Neuronal stem cell (in vitro differentiated cells): Measurements from ENCODE around the gene ATP2A3.

ENCODE experiments used
- DNase-seq: peaks from one replicate; pipeline ENCODE4 v3.0.0-alpha.2; 2013; ENCODE audit warnings: low spot score
- H2AFZ ChIP-seq: one replicate; pipeline ENCODE4 v1.6.1; 2013; ENCODE audit warnings: mild to moderate bottlenecking, low read length, inconsistent platforms
- H2AK5ac ChIP-seq: 2 replicates; pipeline ENCODE4 v1.6.1; 2013; ENCODE audit warnings: low read depth, mild to moderate bottlenecking, inconsistent platforms, low read length, moderate library complexity, mixed read lengths
- H2BK120ac ChIP-seq: 2 replicates; pipeline ENCODE4 v1.6.1; 2013; ENCODE audit warnings: low read depth, mild to moderate bottlenecking, inconsistent platforms, low read length, moderate library complexity, mixed read lengths
- H2BK12ac ChIP-seq: one replicate; pipeline ENCODE4 v1.6.1; 2013; ENCODE audit warnings: low read length, inconsistent platforms
- H2BK15ac ChIP-seq: 2 replicates; pipeline ENCODE4 v1.6.1; 2013; ENCODE audit warnings: mild to moderate bottlenecking, low read length, inconsistent platforms, mixed read lengths
- H2BK5ac ChIP-seq: one replicate; pipeline ENCODE4 v1.6.1; 2013; ENCODE audit warnings: inconsistent platforms, mild to moderate bottlenecking, low read length, moderate library complexity
- H3K14ac ChIP-seq: one replicate; pipeline ENCODE4 v1.6.1; 2013; ENCODE audit warnings: low read length, inconsistent platforms
- H3K18ac ChIP-seq: 2 replicates; pipeline ENCODE4 v1.6.1; 2013; ENCODE audit warnings: low read length, inconsistent platforms
- H3K23ac ChIP-seq: 2 replicates; pipeline ENCODE4 v1.6.1; 2013; ENCODE audit warnings: low read depth, mild to moderate bottlenecking, mixed read lengths, low read length, inconsistent platforms; ENCODE audit not compliant: poor library complexity
- H3K27ac ChIP-seq: replicated peaks from 3 replicates; pipeline ENCODE4 v1.5.1; 2013; ENCODE audit warnings: low read length, inconsistent platforms
- H3K27me3 ChIP-seq, 3 experiments: 2 replicates each; pipeline ENCODE4 v1.6.1; 2013; ENCODE audit warnings: low read length in 3 of 3, mild to moderate bottlenecking in 2 of 3, inconsistent platforms in 1 of 3, low read depth in 1 of 3, mixed read lengths in 1 of 3, moderate library complexity in 1 of 3; ENCODE audit not compliant: control insufficient read depth in 3 of 3, insufficient read depth in 3 of 3
- H3K36me3 ChIP-seq, 2 donors: replicated peaks in 1 of 2; 2 replicates each; pipeline ENCODE4 v1.6.1; 2013; ENCODE audit warnings: low read length in 2 of 2; ENCODE audit not compliant: control insufficient read depth in 2 of 2, insufficient read depth in 2 of 2
- H3K4ac ChIP-seq: 2 replicates; pipeline ENCODE4 v1.6.1; 2013; ENCODE audit warnings: inconsistent platforms, mild to moderate bottlenecking, low read length, moderate library complexity
- H3K4me1 ChIP-seq, 2 donors: 1 replicate in 1 of 2; 2 replicates in 1 of 2; pipeline ENCODE4 v1.6.1; 2013; ENCODE audit warnings: low read length in 2 of 2, low read depth in 1 of 2; ENCODE audit not compliant: control insufficient read depth in 2 of 2, insufficient read depth in 1 of 2
- H3K4me2 ChIP-seq: one replicate; pipeline ENCODE4 v1.6.1; 2013; ENCODE audit warnings: mild to moderate bottlenecking, low read length, inconsistent platforms; ENCODE audit not compliant: insufficient read depth, poor library complexity, severe bottlenecking
- H3K4me3 ChIP-seq, 2 donors: 2 replicates each; pipeline ENCODE4 v1.5.1; 2013; ENCODE audit warnings: low read length in 2 of 2, mild to moderate bottlenecking in 2 of 2, inconsistent platforms in 1 of 2, moderate library complexity in 1 of 2
- H3K79me1 ChIP-seq: one replicate; pipeline ENCODE4 v1.6.1; 2013; ENCODE audit warnings: low read depth, mild to moderate bottlenecking, inconsistent platforms, low read length, moderate library complexity
- H3K9ac ChIP-seq: one replicate; pipeline ENCODE4 v1.6.1; 2013; ENCODE audit warnings: mild to moderate bottlenecking, low read depth, low read length, inconsistent platforms; ENCODE audit not compliant: poor library complexity
- H3K9me3 ChIP-seq, 2 donors: replicated peaks in 1 of 2; 2 replicates each; pipeline versions ENCODE3 to v1.6.1; 2013; ENCODE audit warnings: low read length in 2 of 2, mild to moderate bottlenecking in 2 of 2, inconsistent platforms in 1 of 2, low read depth in 1 of 2, mixed read lengths in 1 of 2, moderate library complexity in 1 of 2; ENCODE audit not compliant: control insufficient read depth in 2 of 2, insufficient read depth in 1 of 2
- H4K8ac ChIP-seq: one replicate; pipeline ENCODE4 v1.6.1; 2013; ENCODE audit warnings: low read depth, mild to moderate bottlenecking, inconsistent platforms, low read length, moderate library complexity
- H4K91ac ChIP-seq: one replicate; pipeline ENCODE4 v1.6.1; 2013; ENCODE audit warnings: low read length, low read depth, mild to moderate bottlenecking, inconsistent platforms; ENCODE audit not compliant: poor library complexity
- WGBS, 2 donors: extraction: QIAGEN DNeasy Blood & Tissue Kit; methylation state at CpG; one replicate each; pipeline ENCODE4 v1.1.7; 2013; ENCODE audit warnings: missing lambda C conversion rate in 2 of 2, mixed read lengths in 1 of 2; ENCODE audit not compliant: insufficient read length in 2 of 2, insufficient replicate concordance in 1 of 2; ENCODE audit errors: extremely low coverage in 2 of 2; 5-methylcytosine and 5-hydroxymethylcytosine counted together

Gene ATP2A3

DNA sequence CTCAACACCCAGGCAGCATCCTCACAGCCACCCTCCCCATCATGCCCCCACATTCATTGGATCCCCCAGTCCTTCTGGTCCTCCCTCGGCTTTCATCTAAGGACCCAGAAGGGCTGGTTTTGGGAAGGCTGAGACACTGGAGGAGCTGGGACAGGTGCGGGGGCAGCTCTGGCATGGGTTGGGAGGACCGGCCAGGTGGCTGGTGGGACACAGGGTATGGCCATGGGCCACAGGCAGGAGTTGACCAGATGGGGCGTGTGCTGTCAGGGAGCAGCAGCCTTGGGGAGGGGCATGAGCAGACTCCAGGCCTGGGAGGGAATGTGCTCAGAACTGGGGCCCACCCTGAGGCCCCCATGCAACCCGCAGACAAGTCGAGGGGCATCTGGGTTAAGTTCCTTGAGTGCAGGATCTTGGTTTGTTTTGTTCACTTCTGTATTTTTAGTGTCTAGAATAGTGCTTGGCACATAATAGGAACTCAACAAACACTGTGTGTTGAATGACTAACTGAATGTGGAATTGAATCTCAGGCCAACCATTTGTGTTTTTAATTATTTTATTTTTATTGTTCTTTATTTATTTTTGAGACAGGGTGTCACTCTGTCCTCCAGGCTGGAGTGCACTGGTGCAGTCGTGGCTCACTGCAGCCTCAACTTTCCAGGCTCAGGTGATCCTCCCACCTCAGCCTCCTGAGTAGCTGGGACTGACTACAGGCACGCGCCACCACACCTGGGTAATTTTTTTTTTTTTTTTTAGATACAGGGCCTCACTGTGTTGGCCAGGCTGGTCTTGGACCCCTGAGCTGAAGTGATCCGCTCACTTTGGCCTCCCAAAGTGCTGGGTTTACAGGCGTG is 53.6 kb downstream of the ATP2A3 start:
- Histone ChIP-seq H3K9me3 (no peaks in the 10 kb centered on the region), H2AFZ (no peak overlapping the region), H3K79me1 (no peaks in the 10 kb centered on the region), H2AK5ac (no peak overlapping the region), H4K8ac (no peak overlapping the region), H3K36me3 (no peaks in the 10 kb centered on the region), H3K27ac (no peak overlapping the region), H3K18ac (peak overlapping the region; percentile 8), H2BK12ac (no peak overlapping the region), H2BK120ac (no peak overlapping the region), H3K4me1 (peaks cover 0 to 3% of the 10 kb centered on the region in 2 donors), H4K91ac (no peak overlapping the region), H3K4me3 (no peak overlapping the region), H3K23ac (no peak overlapping the region), H3K4ac (no peak overlapping the region), H3K14ac (no peak overlapping the region), H3K9ac (no peak overlapping the region), H3K4me2 (no peak overlapping the region), H2BK5ac (no peak overlapping the region), H2BK15ac (no peak overlapping the region), H3K27me3 (no peaks in the 10 kb centered on the region)
- no peak for DNase-seq
- whole genome bisulfite sequencing, 2 donors: no CpG with 5 or more reads among the region's 11 CpGs

DNA sequence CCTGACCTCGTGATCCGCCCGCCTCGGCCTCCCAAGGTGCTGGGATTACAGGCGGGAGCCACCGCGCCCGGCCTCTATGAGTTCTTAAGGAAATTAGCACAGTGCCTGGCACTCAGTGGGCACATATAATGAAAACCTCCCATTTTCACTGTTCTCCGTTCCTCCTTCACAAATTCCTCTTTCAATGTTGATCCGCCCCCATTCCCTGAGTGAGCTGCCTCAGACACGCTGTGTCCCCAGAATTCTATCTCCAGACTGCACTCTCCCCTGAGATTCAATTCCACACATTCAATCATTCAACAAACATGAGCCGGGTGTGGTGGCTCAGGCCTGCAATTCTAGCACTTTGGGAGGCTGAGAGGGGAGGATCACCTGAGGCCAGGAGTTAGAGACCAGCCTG is 55.0 kb downstream of the ATP2A3 start:
- Histone ChIP-seq H2AK5ac (no peak overlapping the region), H3K36me3 (no peaks in the 10 kb centered on the region), H3K4me1 (peaks cover 0 to 3% of the 10 kb centered on the region in 2 donors), H2BK15ac (no peak overlapping the region), H4K91ac (no peak overlapping the region), H3K27ac (no peak overlapping the region), H3K9me3 (no peaks in the 10 kb centered on the region), H3K4me3 (no peak overlapping the region), H2BK5ac (no peak overlapping the region), H3K9ac (no peak overlapping the region), H3K79me1 (no peaks in the 10 kb centered on the region), H3K18ac (no peak overlapping the region), H2BK12ac (no peak overlapping the region), H4K8ac (no peak overlapping the region), H3K27me3 (no peaks in the 10 kb centered on the region), H3K14ac (no peak overlapping the region), H3K4ac (no peak overlapping the region), H2AFZ (no peak overlapping the region), H3K23ac (no peak overlapping the region), H3K4me2 (no peak overlapping the region), H2BK120ac (no peak overlapping the region)
- WGBS, 2 donors: no CpG with 5 or more reads among the region's 12 CpGs
- DNase-seq: no peak

DNA sequence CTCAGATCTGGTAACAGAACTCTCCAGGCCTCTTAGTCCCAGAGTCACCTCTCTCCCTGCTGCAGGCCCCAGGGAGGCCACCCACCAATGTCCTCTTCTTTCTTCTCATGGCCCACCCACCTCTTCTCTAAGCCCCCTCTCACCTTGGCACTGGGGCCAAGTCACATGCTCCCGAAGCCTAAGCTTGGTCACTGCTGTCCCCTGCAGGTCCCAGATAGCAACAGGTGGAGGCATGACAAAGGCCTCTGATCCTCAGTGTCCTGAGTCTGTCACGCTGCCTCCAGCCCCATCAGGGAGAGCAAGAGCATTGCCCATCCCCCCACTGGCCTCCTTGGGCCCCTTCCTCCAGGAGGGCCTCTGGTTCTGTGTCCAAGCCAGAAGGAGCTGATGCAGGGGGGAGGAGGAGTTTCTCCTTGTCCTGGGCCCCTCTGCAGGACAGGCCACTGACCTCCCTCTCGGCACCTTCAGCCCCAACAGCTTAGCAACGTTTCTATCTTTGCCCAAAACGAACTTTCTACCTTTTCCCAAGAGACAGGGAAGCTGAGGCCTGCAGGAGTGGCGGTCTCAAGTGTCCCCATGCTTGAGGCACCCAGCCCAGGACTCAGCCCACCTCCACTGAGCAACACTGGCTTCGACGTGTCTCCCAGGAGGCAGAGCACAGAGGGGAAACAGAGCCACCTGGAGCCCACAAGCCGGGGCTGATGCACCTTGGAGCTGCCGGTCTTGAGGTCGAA is 56.6 kb downstream of the ATP2A3 start:
- H4K91ac ChIP-seq: peak overlapping the region; percentile 43

DNA sequence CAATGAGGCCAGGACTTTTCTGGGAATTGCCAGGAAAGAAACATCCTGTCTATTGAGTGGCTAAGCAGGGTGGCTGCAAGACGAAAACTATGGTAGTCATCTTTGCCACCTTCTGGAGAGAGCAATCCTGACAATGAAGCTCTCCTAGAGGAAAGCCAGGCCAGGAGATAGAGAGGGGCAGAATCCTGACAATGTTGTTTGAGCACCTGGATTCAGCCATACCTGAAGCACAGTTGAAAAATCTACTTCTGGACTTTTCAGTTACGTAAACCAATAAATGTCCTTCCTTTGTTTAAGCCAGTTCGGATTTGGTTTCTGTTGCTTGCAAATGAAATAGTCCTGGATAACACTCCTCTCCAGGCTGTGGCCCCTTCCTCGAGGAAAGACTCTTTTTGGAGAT is 57.4 kb downstream of the ATP2A3 start:
- DNase-seq: no peak
- Histone ChIP-seq H3K27me3 (no peaks in the 10 kb centered on the region), H2BK12ac (no peak overlapping the region), H2BK120ac (no peak overlapping the region), H4K8ac (no peak overlapping the region), H3K79me1 (no peaks in the 10 kb centered on the region), H2AK5ac (no peak overlapping the region), H4K91ac (no peak overlapping the region), H3K23ac (no peak overlapping the region), H3K14ac (no peak overlapping the region), H2BK15ac (no peak overlapping the region), H3K4ac (no peak overlapping the region), H3K9me3 (no peaks in the 10 kb centered on the region), H3K4me2 (no peak overlapping the region), H3K4me1 (peaks cover 2 to 3% of the 10 kb centered on the region in 2 donors), H3K18ac (no peak overlapping the region), H3K36me3 (no peaks in the 10 kb centered on the region), H2AFZ (no peak overlapping the region), H3K9ac (no peak overlapping the region), H2BK5ac (no peak overlapping the region), H3K4me3 (no peak overlapping the region), H3K27ac (no peak overlapping the region)
- WGBS, 2 donors: no CpG with 5 or more reads among the region's 4 CpGs

More for the DNA sequence above, 56.6 kb downstream of the ATP2A3 start:
- no peaks in the 10 kb centered on the region for H3K79me1 ChIP-seq
- no peak overlapping the region for H3K14ac ChIP-seq
- no peaks in the 10 kb centered on the region for H3K36me3 ChIP-seq
- H3K9me3 ChIP-seq: no peaks in the 10 kb centered on the region
- peak overlapping the region; percentile 93 for H2AK5ac ChIP-seq
- no peak overlapping the region for H3K4me3 ChIP-seq
- no peak overlapping the region for H2BK120ac ChIP-seq
- no peaks in the 10 kb centered on the region for H3K27me3 ChIP-seq
- H3K9ac ChIP-seq: no peak overlapping the region
- H2BK5ac ChIP-seq: no peak overlapping the region
- H3K4me2 ChIP-seq: no peak overlapping the region
- H3K4me1 ChIP-seq: peaks cover 2 to 3% of the 10 kb centered on the region in 2 donors
- peak overlapping the region; percentile 45 for H2AFZ ChIP-seq
- no peak overlapping the region for H4K8ac ChIP-seq
- WGBS, 2 donors: no CpG with 5 or more reads among the region's 11 CpGs
- H2BK15ac ChIP-seq: peak overlapping the region; percentile 1
- H3K23ac ChIP-seq: no peak overlapping the region
- no peak overlapping the region for H3K27ac ChIP-seq
- DNase-seq: no peak
- H2BK12ac ChIP-seq: no peak overlapping the region
- peak overlapping the region; percentile 83 for H3K18ac ChIP-seq
- peak overlapping the region; percentile 97 for H3K4ac ChIP-seq
